Limb (tissue), 2 donors: Measurements from ENCODE around the gene ARID1A.
A peak's percentile ranks its signal among the peaks of the same experiment; 100 is the strongest.
"Not testable (repeated sequence)": the region's sequence is repeated elsewhere in the genome, so short reads cannot be mapped to it uniquely, and the experiment has no call there.

ENCODE experiments used
- DNase-seq, 2 donors: peaks; one replicate each; pipeline ENCODE4 v3.0.0-alpha.2; 2016; ENCODE audit errors: extremely low spot score in 2 of 2

The ARID1A gene

GRCh38 chr1:26695356-26696118 lies at the start of gene ARID1A:
Gene ARID1A (plus strand): TSS chr1:26696015. CDS start chr1:26696404, 389 bp downstream.
- DNase-seq, result peak; percentile 98 to 99

- DNase-seq, result no peak
Measured at GRCh38 chr1:26664802-26665201, 31.0 kb upstream of the ARID1A start.

- DNase-seq, result no peak
Measured at GRCh38 chr1:26666855-26667254, 29.0 kb upstream of the ARID1A start.

GRCh38 chr1:26668106-26668786 lies 27.6 kb upstream of the ARID1A start:
- not testable (repeated sequence) for DNase-seq

- peak in 1 of 2 donors; percentile 68 for DNase-seq
Measured at GRCh38 chr1:26677306-26678115, 18.3 kb upstream of the ARID1A start.

GRCh38 chr1:26684763-26685508 lies 10.9 kb upstream of the ARID1A start:
- DNase-seq, result no peak

GRCh38 chr1:26686795-26687194 lies 9.0 kb upstream of the ARID1A start:
- no peak for DNase-seq

- DNase-seq, result no peak
Measured at GRCh38 chr1:26689504-26689903, 6.3 kb upstream of the ARID1A start.

- DNase-seq, result no peak
Measured at GRCh38 chr1:26690157-26690556, 5.7 kb upstream of the ARID1A start.

- DNase-seq, result no peak
Measured at GRCh38 chr1:26690576-26691031, 5.2 kb upstream of the ARID1A start.

- peak; percentile 85 to 92 for DNase-seq
Measured at GRCh38 chr1:26692211-26692792, 3.5 kb upstream of the ARID1A start.

- DNase-seq, result peak; percentile 95 to 97
Measured at GRCh38 chr1:26692793-26693490, 2.9 kb upstream of the ARID1A start.

- no peak for DNase-seq
Measured at GRCh38 chr1:26693599-26694572, 1.9 kb upstream of the ARID1A start.

- DNase-seq, result no peak
Measured at GRCh38 chr1:26694638-26695355, 1.0 kb upstream of the ARID1A start.

- DNase-seq, result no peak
Measured at GRCh38 chr1:26696119-26696653, 371 bp downstream of the ARID1A start.

- DNase-seq, result peak in 1 of 2 donors; percentile 66
Measured at GRCh38 chr1:26696654-26697430, 1.0 kb downstream of the ARID1A start.

GRCh38 chr1:26697431-26697977 lies 1.7 kb downstream of the ARID1A start:
- DNase-seq, result peak in 1 of 2 donors; percentile 49
